GM18498 (cell line): ENCODE results near the gene NR5A2.

ENCODE experiments used
- ATAC-seq: cut with Tn5 transposase; IDR thresholded peaks from one replicate; pipeline ENCODE4 v1.9.1; 2021; ENCODE audit warnings: mild to moderate bottlenecking, moderate library complexity; ENCODE audit not compliant: unreplicated experiment

The NR5A2 gene

GRCh38 chr1:200027264-200027823, at the start of gene NR5A2:
Gene NR5A2 (plus strand): TSS chr1:200027710. CDS start chr1:200027848, 138 bp downstream.
- no peak for ATAC-seq

GRCh38 chr1:199978408-199978940, 49.0 kb upstream of the NR5A2 start:
- ATAC-seq = no peak

- no peak for ATAC-seq
Observed at GRCh38 chr1:199979071-199979470, 48.4 kb upstream of the NR5A2 start.

GRCh38 chr1:199981584-199981983, 45.9 kb upstream of the NR5A2 start:
- no peak for ATAC-seq

DNA sequence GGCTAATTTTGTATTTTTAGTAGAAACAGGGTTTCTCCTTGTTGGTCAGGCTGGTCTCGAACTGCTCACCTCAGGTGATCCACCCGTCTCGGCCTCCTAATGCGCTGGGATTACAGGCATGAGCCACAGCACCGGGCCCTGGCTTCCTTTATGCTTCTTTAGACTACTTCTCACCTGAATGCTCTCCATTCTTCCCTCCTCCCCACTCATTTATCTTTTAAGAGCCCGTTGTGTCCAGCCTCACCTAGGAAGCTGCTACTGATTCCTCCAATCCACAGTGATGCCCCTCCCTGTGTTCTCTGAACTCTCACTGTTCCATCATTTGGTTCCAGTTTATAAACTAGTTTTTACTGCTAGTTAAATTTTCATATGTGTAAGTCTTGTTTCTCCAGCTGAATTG, 44.9 kb upstream of the NR5A2 start:
- no peak for ATAC-seq

GRCh38 chr1:199983531-199983930, 44.0 kb upstream of the NR5A2 start:
- no peak for ATAC-seq

DNA sequence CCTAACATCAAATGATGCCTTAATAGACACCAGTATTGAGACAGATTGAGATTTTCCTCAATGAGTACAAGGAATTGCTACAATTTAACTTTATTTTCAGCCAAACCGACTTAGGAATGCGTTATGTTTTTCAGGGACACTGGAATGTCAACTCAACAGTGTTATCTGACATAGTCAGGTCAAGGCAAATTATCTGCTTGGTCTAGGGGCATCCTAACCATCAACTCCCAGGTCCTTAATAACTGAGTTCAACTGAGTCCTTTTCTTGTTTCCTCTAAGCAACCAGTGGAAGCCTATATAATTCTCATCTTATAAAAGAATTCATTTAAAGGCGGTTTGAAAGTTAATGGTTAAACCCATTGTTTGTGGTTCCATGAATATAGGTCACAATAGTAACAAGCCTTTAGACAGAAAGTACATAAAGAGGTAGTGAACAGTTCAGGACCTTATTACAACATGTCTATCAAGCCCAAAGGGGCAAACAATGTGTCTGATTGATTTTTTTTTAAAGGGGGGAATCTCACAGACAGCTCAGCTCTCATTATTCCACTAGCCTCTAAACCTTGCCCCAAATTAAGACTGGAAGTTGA, 32.3 kb upstream of the NR5A2 start:
- no peak for ATAC-seq

DNA sequence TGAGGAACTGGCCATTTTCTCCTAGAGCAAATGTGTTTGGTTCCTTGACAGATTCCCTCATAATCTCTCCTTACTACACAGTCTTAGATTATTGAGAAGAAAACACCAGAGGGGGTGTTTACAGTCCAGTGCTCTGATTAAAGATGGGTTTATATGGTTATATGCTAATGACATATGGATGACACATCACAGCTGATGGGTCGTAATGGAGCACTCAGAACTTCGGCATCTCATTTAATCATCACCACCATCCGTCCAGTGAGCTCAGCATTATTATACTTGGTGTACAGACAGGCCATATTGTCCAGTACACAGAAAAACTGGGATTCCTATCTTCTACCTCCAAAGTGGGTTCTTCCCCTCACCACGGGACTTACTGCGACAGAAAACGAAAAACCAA, 22.3 kb upstream of the NR5A2 start:
- ATAC-seq = no peak

DNA sequence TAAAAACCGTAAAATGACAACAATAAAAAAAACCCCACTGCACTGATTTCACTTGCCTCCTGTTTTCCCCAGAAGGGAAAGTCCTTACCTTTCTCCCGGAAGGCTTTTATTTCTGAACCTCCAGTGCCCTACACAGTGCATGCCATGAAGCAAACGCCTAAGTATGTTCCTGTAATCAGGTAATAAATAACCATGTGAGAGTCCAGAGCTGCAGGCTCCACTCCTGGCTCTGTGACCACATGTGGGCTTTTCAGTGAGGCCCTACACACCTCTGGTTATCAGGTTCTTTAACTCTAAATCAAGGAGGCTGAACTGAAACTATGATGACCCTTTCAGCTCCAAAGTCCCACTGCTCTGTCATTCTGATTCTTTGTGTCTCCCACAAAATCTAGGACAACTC, 20.8 kb upstream of the NR5A2 start:
- ATAC-seq = no peak

GRCh38 chr1:200015811-200016210, 11.7 kb upstream of the NR5A2 start:
- no peak for ATAC-seq

- no peak for ATAC-seq
Observed at GRCh38 chr1:200021577-200022238, 5.8 kb upstream of the NR5A2 start.

GRCh38 chr1:200022239-200022804, 5.2 kb upstream of the NR5A2 start:
- no peak for ATAC-seq

GRCh38 chr1:200028586-200029034, 1.1 kb downstream of the NR5A2 start:
- no peak for ATAC-seq

GRCh38 chr1:200029035-200029821, 1.7 kb downstream of the NR5A2 start:
- no peak for ATAC-seq

GRCh38 chr1:200029822-200030152, 2.3 kb downstream of the NR5A2 start:
- no peak for ATAC-seq

DNA sequence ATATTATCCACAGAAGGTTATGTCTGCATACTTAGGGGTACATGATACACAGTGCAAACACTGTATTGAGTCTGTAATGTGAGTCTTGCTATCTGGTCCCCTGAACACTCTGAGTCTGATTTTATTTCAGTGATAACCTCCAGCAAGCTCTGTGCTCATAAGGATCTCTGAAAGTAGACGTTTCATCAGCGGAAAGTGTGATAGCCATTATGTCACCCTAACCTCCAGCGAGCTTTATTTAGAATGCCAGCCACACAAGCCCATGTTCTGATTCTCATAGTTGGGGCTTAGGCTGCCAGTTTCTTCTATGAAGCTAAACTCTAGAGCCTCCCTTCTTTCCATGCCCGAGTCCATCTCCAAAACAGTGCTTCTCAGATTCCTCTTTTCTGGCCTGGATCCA, 3.3 kb downstream of the NR5A2 start:
- ATAC-seq = no peak

- ATAC-seq = no peak
Observed at GRCh38 chr1:200033511-200034261, 6.2 kb downstream of the NR5A2 start.

GRCh38 chr1:200034262-200034557, 6.7 kb downstream of the NR5A2 start:
- ATAC-seq = no peak

- no peak for ATAC-seq
Observed at GRCh38 chr1:200034761-200035396, 7.4 kb downstream of the NR5A2 start.

GRCh38 chr1:200035397-200035955, 8.0 kb downstream of the NR5A2 start:
- ATAC-seq = no peak
